Measurements from ENCODE around the gene CLEC4F.

CLEC4F gene

DNA sequence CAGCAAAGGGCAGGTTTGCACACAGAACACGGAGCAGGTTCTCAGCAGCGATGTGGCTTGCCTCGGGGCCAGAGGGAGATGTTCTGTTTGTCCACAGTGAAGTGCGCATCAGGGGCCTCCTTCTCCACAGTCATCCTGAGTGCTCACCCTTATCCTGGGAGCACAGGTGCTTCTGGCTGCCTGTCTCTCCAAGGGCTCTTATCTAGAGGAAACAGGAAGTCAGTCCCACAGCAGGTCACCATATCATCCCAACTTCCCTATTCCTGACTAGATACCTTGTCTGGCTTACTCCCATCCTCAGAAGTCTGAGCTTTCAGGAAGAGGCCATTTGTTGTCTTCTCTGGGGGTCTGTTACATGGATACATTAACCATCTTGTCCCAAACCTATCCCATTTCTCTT is 15.2 kb upstream of the CLEC4F start, which contains the start of gene CD207:
CD207 (minus strand) TSS at position 174 of the 400 bp plus-strand sequence; CDS start at position 134, 40 bp downstream.
- Histone ChIP-seq H3K4me1 (ENCODE audit: control insufficient read depth, insufficient read depth, low read length) (peaks cover 3% of the 10 kb centered on the region), H3K36me3 (ENCODE audit: control insufficient read depth, insufficient read depth, low read length, severe bottlenecking) (no peaks in the 10 kb centered on the region), H3K9ac (ENCODE audit: low read length) (no peak within 1 kb of the TSS), H3K27me3 (replicated peaks; ENCODE audit: control insufficient read depth, insufficient read depth, low read length) (peaks cover 60% of the 10 kb centered on the region), H3K9me3 (ENCODE audit: control insufficient read depth, low read length) (peaks cover 4% of the 10 kb centered on the region), H3K4me3 (ENCODE audit: low read length) (no peak within 1 kb of the TSS)
- no peak for DNase-seq (ENCODE audit: low read depth)

GRCh38 chr2:70834881-70835280 is 14.5 kb upstream of the CLEC4F start:
- no peak for DNase-seq (ENCODE audit: low read depth)
- Histone ChIP-seq H3K9ac (ENCODE audit: low read length) (no peak overlapping the region), H3K9me3 (ENCODE audit: control insufficient read depth, low read length) (peaks cover 4% of the 10 kb centered on the region), H3K27me3 (replicated peaks; ENCODE audit: control insufficient read depth, insufficient read depth, low read length) (peaks cover 64% of the 10 kb centered on the region), H3K4me3 (ENCODE audit: low read length) (no peak overlapping the region), H3K36me3 (ENCODE audit: control insufficient read depth, insufficient read depth, low read length, severe bottlenecking) (no peaks in the 10 kb centered on the region), H3K4me1 (ENCODE audit: control insufficient read depth, insufficient read depth, low read length) (peaks cover 3% of the 10 kb centered on the region)

DNA sequence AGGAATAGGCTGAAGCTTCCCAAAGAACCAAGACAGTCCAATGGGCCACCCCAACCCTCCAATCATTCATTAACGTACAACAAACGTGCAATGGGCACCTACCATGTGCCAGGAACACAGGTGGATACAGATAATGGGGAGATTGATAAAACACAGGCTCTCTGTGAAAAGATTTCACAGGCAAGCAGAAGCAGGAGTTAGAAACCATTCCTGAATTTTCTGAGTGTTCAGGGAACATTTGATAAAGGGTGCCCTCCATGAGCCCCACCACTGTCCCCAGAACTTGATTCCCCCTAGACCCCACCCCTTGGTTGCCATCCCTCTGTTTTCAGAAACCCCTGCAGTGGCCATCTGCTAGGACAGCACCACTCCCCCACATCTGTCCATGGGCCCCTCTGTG is 13.7 kb upstream of the CLEC4F start:
- peaks cover 71% of the 10 kb centered on the region for H3K27me3 ChIP-seq (replicated peaks; ENCODE audit: control insufficient read depth, insufficient read depth, low read length)
- H3K4me1 ChIP-seq (ENCODE audit: control insufficient read depth, insufficient read depth, low read length) = peaks cover 3% of the 10 kb centered on the region
- no peak overlapping the region for H3K9ac ChIP-seq (ENCODE audit: low read length)
- H3K36me3 ChIP-seq (ENCODE audit: control insufficient read depth, insufficient read depth, low read length, severe bottlenecking) = no peaks in the 10 kb centered on the region
- H3K4me3 ChIP-seq (ENCODE audit: low read length) = no peak overlapping the region
- peaks cover 4% of the 10 kb centered on the region for H3K9me3 ChIP-seq (ENCODE audit: control insufficient read depth, low read length)
- no peak for DNase-seq (ENCODE audit: low read depth)

DNA sequence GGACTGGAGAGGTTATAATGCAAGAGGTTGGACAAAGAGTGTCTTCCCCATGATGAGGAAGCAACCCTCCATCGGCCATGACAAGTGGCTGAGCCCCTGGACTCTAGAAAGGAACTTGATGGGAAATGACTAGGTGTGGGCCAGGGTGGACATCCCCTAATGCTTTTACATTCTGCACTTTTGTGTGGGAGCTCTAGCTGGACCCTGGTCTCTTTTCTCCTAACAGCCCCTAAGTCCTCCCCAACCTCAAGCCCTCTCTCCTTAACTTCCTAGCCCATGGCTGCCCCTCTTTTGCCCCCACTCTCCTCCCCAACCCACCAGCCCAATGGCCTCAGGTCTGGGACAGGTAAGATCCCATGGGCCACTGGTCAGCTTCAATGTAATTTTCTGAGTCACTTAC is 12.8 kb upstream of the CLEC4F start:
- Histone ChIP-seq H3K4me3 (ENCODE audit: low read length) (no peak overlapping the region), H3K36me3 (ENCODE audit: control insufficient read depth, insufficient read depth, low read length, severe bottlenecking) (no peaks in the 10 kb centered on the region), H3K9ac (ENCODE audit: low read length) (no peak overlapping the region), H3K4me1 (ENCODE audit: control insufficient read depth, insufficient read depth, low read length) (peaks cover 3% of the 10 kb centered on the region), H3K27me3 (replicated peaks; ENCODE audit: control insufficient read depth, insufficient read depth, low read length) (peaks cover 68% of the 10 kb centered on the region), H3K9me3 (ENCODE audit: control insufficient read depth, low read length) (peaks cover 4% of the 10 kb centered on the region)
- DNase-seq (ENCODE audit: low read depth) = no peak

DNA sequence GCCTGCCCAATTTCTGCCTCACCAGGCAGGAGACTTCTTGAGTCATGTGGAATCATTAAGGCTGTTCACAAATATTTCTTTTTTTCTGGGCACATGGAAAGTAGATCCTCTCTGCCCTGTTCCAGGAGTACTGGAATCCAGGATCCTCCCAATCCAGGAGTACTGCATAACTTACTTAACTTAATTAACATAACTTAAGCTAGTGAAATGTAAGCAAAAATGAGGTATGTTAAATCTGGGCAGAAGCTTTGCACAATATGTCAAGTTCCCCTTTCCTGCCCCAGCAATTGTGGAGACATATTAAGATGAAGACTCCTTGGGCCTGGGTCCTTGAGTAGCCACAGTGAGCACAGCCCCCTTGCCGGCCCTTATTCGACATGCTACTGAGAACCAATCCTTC is 12.0 kb upstream of the CLEC4F start:
- Histone ChIP-seq H3K9me3 (ENCODE audit: control insufficient read depth, low read length) (peaks cover 4% of the 10 kb centered on the region), H3K27me3 (replicated peaks; ENCODE audit: control insufficient read depth, insufficient read depth, low read length) (peaks cover 71% of the 10 kb centered on the region), H3K4me3 (ENCODE audit: low read length) (no peak overlapping the region), H3K4me1 (ENCODE audit: control insufficient read depth, insufficient read depth, low read length) (peaks cover 3% of the 10 kb centered on the region), H3K9ac (ENCODE audit: low read length) (no peak overlapping the region), H3K36me3 (ENCODE audit: control insufficient read depth, insufficient read depth, low read length, severe bottlenecking) (no peaks in the 10 kb centered on the region)
- DNase-seq (ENCODE audit: low read depth) = no peak

DNA sequence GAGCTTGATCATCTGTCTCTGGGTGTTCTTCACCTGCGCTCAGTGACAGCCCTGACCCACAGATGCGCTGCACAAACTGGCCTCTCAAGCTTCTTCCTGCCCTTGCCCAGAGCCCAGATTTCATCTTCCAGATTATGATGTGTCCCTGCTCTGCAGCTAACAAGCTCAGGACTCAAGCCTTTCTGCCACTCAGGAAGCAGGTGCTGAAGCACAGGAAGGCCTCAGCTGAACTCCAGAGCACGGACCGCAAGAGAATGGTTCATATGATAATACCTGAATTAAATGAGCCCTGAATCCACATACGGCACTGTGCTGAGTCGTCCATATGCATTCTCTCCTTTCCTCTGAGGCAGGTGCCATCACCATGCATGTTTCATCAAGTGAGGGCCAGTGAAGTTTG is 11.5 kb upstream of the CLEC4F start:
- no peak overlapping the region for H3K9ac ChIP-seq (ENCODE audit: low read length)
- peaks cover 4% of the 10 kb centered on the region for H3K9me3 ChIP-seq (ENCODE audit: control insufficient read depth, low read length)
- H3K27me3 ChIP-seq (replicated peaks; ENCODE audit: control insufficient read depth, insufficient read depth, low read length) = peaks cover 70% of the 10 kb centered on the region
- DNase-seq (ENCODE audit: low read depth) = no peak
- no peak overlapping the region for H3K4me3 ChIP-seq (ENCODE audit: low read length)
- no peaks in the 10 kb centered on the region for H3K36me3 ChIP-seq (ENCODE audit: control insufficient read depth, insufficient read depth, low read length, severe bottlenecking)
- peaks cover 3% of the 10 kb centered on the region for H3K4me1 ChIP-seq (ENCODE audit: control insufficient read depth, insufficient read depth, low read length)

DNA sequence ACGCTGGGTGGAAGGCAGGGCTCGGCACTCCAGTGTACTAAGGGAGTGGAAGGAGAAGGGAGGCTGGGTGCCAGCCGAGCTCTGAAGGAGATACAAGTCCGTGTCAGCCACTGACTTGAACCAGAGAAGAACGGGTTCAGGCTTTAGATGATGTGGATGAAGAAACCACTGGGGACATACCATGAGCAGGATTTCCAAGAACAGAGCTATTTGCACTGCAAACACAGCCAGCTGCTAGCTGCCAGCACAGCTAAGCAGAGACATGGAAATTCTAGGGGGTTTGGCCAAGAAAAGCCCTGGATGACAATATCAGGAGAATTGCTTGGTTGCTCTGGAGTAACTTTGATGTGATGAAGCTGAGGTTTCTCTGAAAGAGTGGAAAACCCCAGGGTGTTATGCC is 10.0 kb upstream of the CLEC4F start:
- peaks cover 3% of the 10 kb centered on the region for H3K4me1 ChIP-seq (ENCODE audit: control insufficient read depth, insufficient read depth, low read length)
- DNase-seq (ENCODE audit: low read depth) = no peak
- H3K9ac ChIP-seq (ENCODE audit: low read length) = no peak overlapping the region
- H3K9me3 ChIP-seq (ENCODE audit: control insufficient read depth, low read length) = peaks cover 4% of the 10 kb centered on the region
- H3K36me3 ChIP-seq (ENCODE audit: control insufficient read depth, insufficient read depth, low read length, severe bottlenecking) = no peaks in the 10 kb centered on the region
- H3K27me3 ChIP-seq (replicated peaks; ENCODE audit: control insufficient read depth, insufficient read depth, low read length) = peaks cover 61% of the 10 kb centered on the region
- no peak overlapping the region for H3K4me3 ChIP-seq (ENCODE audit: low read length)

DNA sequence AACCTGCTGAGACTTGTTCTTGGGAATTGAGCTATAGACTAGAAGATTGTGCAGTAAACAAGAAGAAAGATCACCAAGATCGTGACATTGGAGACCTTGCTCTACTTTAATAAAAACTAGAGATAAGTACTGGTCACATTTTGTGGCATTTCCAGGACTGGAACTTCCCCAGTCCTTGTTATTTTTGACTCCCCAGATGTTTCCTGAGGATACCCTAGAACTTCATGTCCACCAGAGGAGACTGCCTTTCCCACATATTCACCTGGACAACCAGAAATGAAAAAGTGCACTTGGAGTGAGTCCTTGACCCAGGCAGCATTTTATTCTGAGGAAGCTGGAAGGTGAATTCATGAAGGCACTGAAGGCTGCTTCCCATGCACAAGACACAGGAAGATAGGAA is 9.5 kb upstream of the CLEC4F start:
- no peak for DNase-seq (ENCODE audit: low read depth)
- Histone ChIP-seq H3K4me1 (ENCODE audit: control insufficient read depth, insufficient read depth, low read length) (peaks cover 3% of the 10 kb centered on the region), H3K9me3 (ENCODE audit: control insufficient read depth, low read length) (peaks cover 4% of the 10 kb centered on the region), H3K9ac (ENCODE audit: low read length) (no peak overlapping the region), H3K36me3 (ENCODE audit: control insufficient read depth, insufficient read depth, low read length, severe bottlenecking) (no peaks in the 10 kb centered on the region), H3K27me3 (replicated peaks; ENCODE audit: control insufficient read depth, insufficient read depth, low read length) (peaks cover 56% of the 10 kb centered on the region), H3K4me3 (ENCODE audit: low read length) (no peak overlapping the region)

DNA sequence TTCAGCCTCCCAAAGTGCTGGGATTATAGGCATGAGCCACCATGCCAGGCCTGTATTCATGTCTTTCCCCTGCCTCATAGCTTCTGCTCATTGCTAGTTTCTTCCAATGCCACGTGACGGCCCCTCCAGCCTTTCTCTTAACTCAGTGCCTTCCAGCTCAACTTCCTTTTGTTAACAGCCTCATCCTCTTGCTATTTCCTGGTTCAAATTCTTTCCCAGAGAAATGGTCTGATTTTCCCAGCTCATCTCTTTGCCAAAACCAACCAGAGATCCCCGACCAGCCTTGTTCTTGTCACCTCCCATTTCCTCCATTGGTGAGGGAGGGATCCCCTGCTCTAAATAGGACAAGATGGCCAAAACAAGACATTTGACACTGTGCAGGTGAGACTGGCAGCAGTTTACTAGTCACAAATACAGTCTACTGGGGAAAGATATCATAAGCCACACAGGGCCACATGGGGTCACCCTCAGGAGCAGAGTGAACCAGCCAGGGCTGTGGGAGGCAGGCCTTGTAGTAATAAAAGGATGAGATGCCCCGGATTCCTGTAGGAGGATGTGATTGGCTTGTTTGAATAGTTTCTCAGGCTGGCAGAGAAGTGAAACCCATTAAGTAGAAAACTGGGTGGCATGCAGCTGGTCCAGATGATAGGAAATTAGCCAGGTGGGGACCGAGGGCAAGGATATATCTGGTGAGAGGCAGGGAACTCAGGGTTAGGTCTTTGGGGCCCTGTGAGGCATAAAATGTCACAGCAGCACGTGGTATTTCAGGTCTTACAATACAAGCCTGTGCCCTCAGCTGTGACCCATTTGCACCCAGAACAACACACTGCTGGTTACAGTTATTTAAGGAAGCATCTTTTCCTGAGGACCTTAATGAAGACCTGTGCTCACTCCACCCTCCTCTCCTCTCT is 8.8 kb upstream of the CLEC4F start:
- H3K9me3 ChIP-seq (ENCODE audit: control insufficient read depth, low read length) = peaks cover 4% of the 10 kb centered on the region
- H3K4me3 ChIP-seq (ENCODE audit: low read length) = no peak overlapping the region
- DNase-seq (ENCODE audit: low read depth) = no peak
- H3K27me3 ChIP-seq (replicated peaks; ENCODE audit: control insufficient read depth, insufficient read depth, low read length) = peaks cover 51% of the 10 kb centered on the region
- H3K4me1 ChIP-seq (ENCODE audit: control insufficient read depth, insufficient read depth, low read length) = peaks cover 3% of the 10 kb centered on the region
- no peak overlapping the region for H3K9ac ChIP-seq (ENCODE audit: low read length)
- H3K36me3 ChIP-seq (ENCODE audit: control insufficient read depth, insufficient read depth, low read length, severe bottlenecking) = no peaks in the 10 kb centered on the region

- no peaks in the 10 kb centered on the region for H3K9me3 ChIP-seq (ENCODE audit: control insufficient read depth, low read length)
- no peaks in the 10 kb centered on the region for H3K36me3 ChIP-seq (ENCODE audit: control insufficient read depth, insufficient read depth, low read length, severe bottlenecking)
- no peak for DNase-seq (ENCODE audit: low read depth)
- peaks cover 3% of the 10 kb centered on the region for H3K4me1 ChIP-seq (ENCODE audit: control insufficient read depth, insufficient read depth, low read length)
- no peak overlapping the region for H3K9ac ChIP-seq (ENCODE audit: low read length)
- peaks cover 42% of the 10 kb centered on the region for H3K27me3 ChIP-seq (replicated peaks; ENCODE audit: control insufficient read depth, insufficient read depth, low read length)
- H3K4me3 ChIP-seq (ENCODE audit: low read length) = no peak overlapping the region
Observed at GRCh38 chr2:70828115-70828514, 7.7 kb upstream of the CLEC4F start.

DNA sequence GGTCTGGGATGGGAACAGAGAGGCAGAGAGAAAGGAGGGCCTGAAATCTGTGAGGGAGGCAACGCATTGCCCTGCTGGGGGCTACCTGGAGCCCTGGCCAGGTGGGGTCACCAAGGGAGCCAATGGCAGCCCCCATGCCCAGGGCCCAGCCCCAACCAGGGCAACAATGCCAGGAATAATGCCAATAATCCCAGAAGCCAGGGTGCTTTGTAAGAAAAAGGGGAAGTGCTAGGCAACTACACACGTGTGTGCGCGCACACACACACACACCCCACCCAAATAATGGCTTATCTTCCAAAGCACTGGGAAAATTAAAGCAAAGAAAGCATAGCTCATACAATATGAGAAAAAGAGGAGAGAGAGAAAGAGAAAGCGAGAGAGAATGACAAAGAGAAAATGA is 7.0 kb upstream of the CLEC4F start:
- Histone ChIP-seq H3K4me1 (ENCODE audit: control insufficient read depth, insufficient read depth, low read length) (peaks cover 3% of the 10 kb centered on the region), H3K9me3 (ENCODE audit: control insufficient read depth, low read length) (no peaks in the 10 kb centered on the region), H3K27me3 (replicated peaks; ENCODE audit: control insufficient read depth, insufficient read depth, low read length) (peaks cover 34% of the 10 kb centered on the region), H3K4me3 (ENCODE audit: low read length) (no peak overlapping the region), H3K9ac (ENCODE audit: low read length) (no peak overlapping the region), H3K36me3 (ENCODE audit: control insufficient read depth, insufficient read depth, low read length, severe bottlenecking) (no peaks in the 10 kb centered on the region)
- no peak for DNase-seq (ENCODE audit: low read depth)

Measured in adipocyte (in vitro differentiated cells).